Nephron (organoid): Measurements from ENCODE around the gene MRNIP.

ENCODE experiments used
- H3K27ac Mint-ChIP-seq, 3 experiments: 2 replicates each; pipeline ENCODE4 v1.8.0; 2020; ENCODE audit warnings: mixed read lengths in 3 of 3, mild to moderate bottlenecking in 2 of 3, moderate library complexity in 1 of 3
- H3K27me3 Mint-ChIP-seq: 2 replicates; pipeline ENCODE4 v1.8.0; 2021; ENCODE audit warnings: low read depth, mild to moderate bottlenecking, moderate library complexity, mixed read lengths
- H3K36me3 Mint-ChIP-seq: 2 replicates; pipeline ENCODE4 v1.8.0; 2020; ENCODE audit warnings: low read depth, mixed read lengths
- H3K4me1 Mint-ChIP-seq: 2 replicates; pipeline ENCODE4 v1.8.0; 2020; ENCODE audit warnings: mixed read lengths
- H3K4me3 Mint-ChIP-seq, 3 experiments: 2 replicates each; pipeline ENCODE4 v1.8.0; 2020; ENCODE audit warnings: mild to moderate bottlenecking in 3 of 3, mixed read lengths in 3 of 3, moderate library complexity in 2 of 3
- H3K9me3 Mint-ChIP-seq: 2 replicates; pipeline ENCODE4 v1.8.0; 2020; ENCODE audit warnings: mixed read lengths
- CTCF ChIP-seq, 3 experiments: fragments of 200-600 bp; sonication (generic); IDR thresholded peaks; one replicate each; pipeline ENCODE4 v1.5.0; 2021; ENCODE audit warnings: antibody characterized with exemption in 3 of 3; ENCODE audit not compliant: unreplicated experiment in 3 of 3

Gene MRNIP

DNA sequence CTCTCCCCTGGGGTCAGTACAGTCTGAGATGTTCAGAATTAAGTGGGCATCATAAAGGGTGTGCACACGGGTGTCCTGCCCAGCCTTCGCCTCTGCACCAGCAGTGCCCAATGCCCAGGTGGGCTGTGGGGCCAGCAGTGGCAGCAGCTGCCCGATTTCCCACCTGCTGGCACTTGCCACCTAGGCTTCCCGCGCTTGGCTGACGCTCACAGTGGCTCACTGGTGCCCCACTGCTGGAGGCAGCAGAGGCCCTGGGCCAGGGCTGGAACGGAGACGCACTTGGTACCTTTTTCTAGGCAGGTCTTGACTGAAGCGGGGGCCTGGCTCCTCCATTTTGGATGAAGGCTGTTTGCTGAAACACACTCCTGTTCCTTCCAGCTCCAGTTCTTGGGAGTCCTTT, 17.0 kb downstream of the MRNIP start:
- no peak for TF ChIP-seq CTCF (IDR thresholded peaks at IDR 0.05; ENCODE audit: unreplicated experiment in 3 of 3)
- H3K27ac Mint-ChIP-seq: no peak overlapping the region
- no peak overlapping the region for H3K4me3 Mint-ChIP-seq
- H3K27me3 Mint-ChIP-seq: no peaks in the 10 kb centered on the region
- peaks cover 73% of the 10 kb centered on the region for H3K36me3 Mint-ChIP-seq
- H3K9me3 Mint-ChIP-seq: peaks cover 11% of the 10 kb centered on the region
- H3K4me1 Mint-ChIP-seq: no peaks in the 10 kb centered on the region

GRCh38 chr5:179840766-179841165, 17.9 kb downstream of the MRNIP start:
- no peak overlapping the region for H3K4me3 Mint-ChIP-seq
- H3K4me1 Mint-ChIP-seq: no peaks in the 10 kb centered on the region
- TF ChIP-seq CTCF (IDR thresholded peaks at IDR 0.05; ENCODE audit: unreplicated experiment in 3 of 3): no peak
- no peak overlapping the region for H3K27ac Mint-ChIP-seq
- H3K27me3 Mint-ChIP-seq: no peaks in the 10 kb centered on the region
- peaks cover 82% of the 10 kb centered on the region for H3K36me3 Mint-ChIP-seq
- peaks cover 5% of the 10 kb centered on the region for H3K9me3 Mint-ChIP-seq

GRCh38 chr5:179840321-179840720, 18.3 kb downstream of the MRNIP start:
- Mint-ChIP-seq H3K4me3 (no peak overlapping the region), H3K9me3 (peaks cover 4% of the 10 kb centered on the region), H3K27ac (no peak overlapping the region), H3K27me3 (no peaks in the 10 kb centered on the region), H3K36me3 (peaks cover 86% of the 10 kb centered on the region), H3K4me1 (no peaks in the 10 kb centered on the region)
- TF ChIP-seq CTCF (IDR thresholded peaks at IDR 0.05; ENCODE audit: unreplicated experiment in 3 of 3): no peak

DNA sequence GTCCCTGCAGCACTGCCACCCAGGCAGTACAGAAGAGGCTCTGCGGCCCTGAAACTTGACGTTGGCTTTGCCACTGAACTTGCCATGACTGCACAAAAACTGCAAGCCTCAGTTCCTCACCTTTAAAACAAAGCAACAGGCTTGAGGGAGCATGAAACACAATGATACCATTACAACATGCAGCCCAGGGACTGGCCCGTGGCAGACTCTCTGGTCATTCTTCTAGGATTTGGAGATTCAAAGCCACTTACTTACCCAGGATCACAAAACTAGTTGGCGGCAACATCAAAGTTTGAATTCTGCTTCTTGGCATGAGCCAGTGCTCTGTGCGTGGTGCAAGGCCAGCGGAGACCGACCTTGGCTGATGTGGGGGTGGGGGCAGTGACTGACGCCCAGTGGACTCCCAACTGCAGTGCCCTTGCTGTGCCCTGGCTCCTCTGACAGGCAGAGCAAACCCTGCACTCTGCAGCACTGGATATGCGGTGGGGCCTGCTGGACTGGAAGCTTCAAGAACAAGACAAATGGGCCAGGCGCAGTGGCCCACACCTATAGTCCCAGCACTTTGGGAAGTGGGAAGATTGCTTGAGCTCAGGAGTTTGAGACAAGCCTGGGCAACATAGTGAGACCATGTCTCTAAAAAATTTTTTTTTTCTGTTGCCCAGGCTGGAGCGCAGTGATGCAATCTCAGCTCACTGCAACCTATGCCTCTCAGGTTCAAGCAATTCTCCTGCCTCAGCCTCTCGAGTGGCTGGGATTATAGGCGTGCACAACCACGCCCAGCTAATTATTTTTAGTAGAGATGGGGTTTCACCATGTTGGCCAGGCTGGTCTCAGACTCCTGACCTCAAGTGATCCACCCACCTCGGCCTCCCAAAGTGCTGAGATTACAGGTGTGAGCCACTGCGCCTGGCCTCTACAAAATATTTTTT, 19.0 kb downstream of the MRNIP start:
- H3K27ac Mint-ChIP-seq: peak overlapping the region in 1 of 3 experiments; percentile 49
- H3K4me3 Mint-ChIP-seq: no peak overlapping the region
- no peaks in the 10 kb centered on the region for H3K4me1 Mint-ChIP-seq
- H3K27me3 Mint-ChIP-seq: no peaks in the 10 kb centered on the region
- no peak for TF ChIP-seq CTCF (IDR thresholded peaks at IDR 0.05; ENCODE audit: unreplicated experiment in 3 of 3)
- no peaks in the 10 kb centered on the region for H3K9me3 Mint-ChIP-seq
- H3K36me3 Mint-ChIP-seq: peaks cover 85% of the 10 kb centered on the region

GRCh38 chr5:179837076-179838011, 21.3 kb downstream of the MRNIP start:
- H3K36me3 Mint-ChIP-seq: peaks cover 83% of the 10 kb centered on the region
- no peak for TF ChIP-seq CTCF (IDR thresholded peaks at IDR 0.05; ENCODE audit: unreplicated experiment in 3 of 3)

More at GRCh38 chr5:179837076-179838011, 21.3 kb downstream of the MRNIP start:
- Mint-ChIP-seq H3K27me3 (no peaks in the 10 kb centered on the region), H3K9me3 (peaks cover 6% of the 10 kb centered on the region), H3K4me1 (no peaks in the 10 kb centered on the region), H3K4me3 (no peak overlapping the region), H3K27ac (no peak overlapping the region)
